ENCODE results near the gene NTNG2. TPM values are rescaled to one million over a fixed set of nuclear protein-coding genes. Genes with fewer than 3 reads are reported as not detected.

NTNG2 gene
- total and polyA plus RNA-seq, 2 donors (not counting 1 experiment from before 2014, with no cell fraction given): 1.3 to 2.1 TPM

DNA sequence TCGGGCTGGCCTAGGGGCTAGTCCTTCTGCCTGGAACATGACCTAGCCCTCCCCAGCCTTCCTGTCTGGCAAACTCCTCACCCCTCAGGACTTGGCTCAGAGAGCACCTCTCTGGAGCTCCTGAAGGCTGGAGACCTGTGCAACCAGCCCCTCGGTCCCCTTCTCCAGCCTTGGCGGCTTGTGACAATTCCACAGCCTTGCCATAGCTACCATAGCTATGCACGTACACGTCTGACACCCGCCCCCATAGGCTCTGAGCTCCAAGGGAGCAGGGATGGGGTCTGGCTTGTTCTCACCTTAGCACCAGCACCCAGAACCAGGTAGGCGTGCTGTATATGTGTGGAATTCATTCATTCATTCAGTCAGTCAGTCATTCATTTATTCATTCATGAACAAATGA, 49.7 kb downstream of the NTNG2 start:
- Histone ChIP-seq H3K27me3 (ENCODE audit: control insufficient read depth, insufficient read depth, low read length) (peaks cover 2% of the 10 kb centered on the region), H3K4me3 (replicated peaks in 1 of 4; ENCODE audit: control extremely low read depth in 1 of 4, insufficient read depth in 1 of 4, low read depth in 3 of 4, low read length in 4 of 4) (no peak overlapping the region), H3K36me3 (ENCODE audit: control insufficient read depth, insufficient read depth, low read length) (no peaks in the 10 kb centered on the region), H3K9me3 (ENCODE audit: control insufficient read depth, insufficient read depth, low read depth, low read length) (no peaks in the 10 kb centered on the region), H3K4me1 (ENCODE audit: control insufficient read depth, extremely low read depth, insufficient read depth, low read length) (peaks cover 2% of the 10 kb centered on the region), H3K4me2 (ENCODE audit: extremely low read depth, insufficient read depth, low read length) (no peak overlapping the region), H3K9ac (ENCODE audit: insufficient read depth, low read length) (no peak overlapping the region), H2AFZ (ENCODE audit: low read length) (no peak overlapping the region), H3K27ac (ENCODE audit: insufficient read depth, low read length) (no peak overlapping the region), H3K79me2 (ENCODE audit: control insufficient read depth, insufficient read depth, low read length) (no peaks in the 10 kb centered on the region), H4K20me1 (ENCODE audit: control insufficient read depth, extremely low read depth, insufficient read depth, low read length) (no peaks in the 10 kb centered on the region)
- no peak for DNase-seq (ENCODE audit: low read depth in 2 of 2)
- TF ChIP-seq EZH2 (IDR thresholded peaks at IDR 0.05; ENCODE audit: low read length, missing control alignments): no peak
- TF ChIP-seq, protein P1, sequence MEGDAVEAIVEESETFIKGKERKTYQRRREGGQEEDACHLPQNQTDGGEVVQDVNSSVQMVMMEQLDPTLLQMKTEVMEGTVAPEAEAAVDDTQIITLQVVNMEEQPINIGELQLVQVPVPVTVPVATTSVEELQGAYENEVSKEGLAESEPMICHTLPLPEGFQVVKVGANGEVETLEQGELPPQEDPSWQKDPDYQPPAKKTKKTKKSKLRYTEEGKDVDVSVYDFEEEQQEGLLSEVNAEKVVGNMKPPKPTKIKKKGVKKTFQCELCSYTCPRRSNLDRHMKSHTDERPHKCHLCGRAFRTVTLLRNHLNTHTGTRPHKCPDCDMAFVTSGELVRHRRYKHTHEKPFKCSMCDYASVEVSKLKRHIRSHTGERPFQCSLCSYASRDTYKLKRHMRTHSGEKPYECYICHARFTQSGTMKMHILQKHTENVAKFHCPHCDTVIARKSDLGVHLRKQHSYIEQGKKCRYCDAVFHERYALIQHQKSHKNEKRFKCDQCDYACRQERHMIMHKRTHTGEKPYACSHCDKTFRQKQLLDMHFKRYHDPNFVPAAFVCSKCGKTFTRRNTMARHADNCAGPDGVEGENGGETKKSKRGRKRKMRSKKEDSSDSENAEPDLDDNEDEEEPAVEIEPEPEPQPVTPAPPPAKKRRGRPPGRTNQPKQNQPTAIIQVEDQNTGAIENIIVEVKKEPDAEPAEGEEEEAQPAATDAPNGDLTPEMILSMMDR (conservative IDR thresholded peaks at IDR 0.05 in 1 of 2, IDR thresholded peaks at IDR 0.05 in 1 of 2; ENCODE audit: low read depth in 1 of 2, low read length in 2 of 2): no peak

DNA sequence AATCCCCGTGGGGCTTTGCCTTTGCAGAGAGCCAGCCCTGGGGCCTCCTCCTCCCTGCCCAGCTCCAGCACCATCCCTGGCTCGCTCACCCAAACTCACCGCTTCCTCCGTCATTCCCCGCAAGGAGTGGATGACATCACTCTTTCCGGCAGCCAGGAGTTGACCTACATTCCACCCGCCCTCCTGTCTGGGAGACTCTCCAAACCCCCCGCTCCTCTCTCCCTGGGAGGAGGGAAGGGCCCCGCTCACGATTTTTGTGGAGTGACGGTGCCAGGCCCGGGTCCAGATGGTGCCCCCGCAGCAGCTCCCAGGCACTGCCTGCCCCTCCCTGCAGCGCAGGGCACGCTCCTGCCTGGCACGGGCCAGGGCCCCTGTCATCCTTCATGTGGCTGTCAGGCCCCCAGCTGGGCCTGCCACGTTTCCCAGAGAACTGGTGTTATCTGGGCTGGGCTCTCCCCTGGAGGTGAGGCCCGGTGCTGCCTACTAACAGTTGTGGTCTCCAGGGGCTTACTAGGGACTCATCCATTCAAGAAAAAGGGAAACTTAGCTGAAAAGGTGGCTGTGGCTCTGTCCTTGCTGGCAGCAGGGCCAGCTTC, 52.3 kb downstream of the NTNG2 start:
- peaks cover 2% of the 10 kb centered on the region for H3K4me1 ChIP-seq (ENCODE audit: control insufficient read depth, extremely low read depth, insufficient read depth, low read length)
- no peaks in the 10 kb centered on the region for H3K9me3 ChIP-seq (ENCODE audit: control insufficient read depth, insufficient read depth, low read depth, low read length)
- H3K36me3 ChIP-seq (ENCODE audit: control insufficient read depth, insufficient read depth, low read length): no peaks in the 10 kb centered on the region
- peak; percentile 61 to 97 for DNase-seq (ENCODE audit: low read depth in 2 of 2)
- no peak overlapping the region for H3K9ac ChIP-seq (ENCODE audit: insufficient read depth, low read length)
- H3K27ac ChIP-seq (ENCODE audit: insufficient read depth, low read length): peak overlapping the region; percentile 20
- no peak overlapping the region for H3K4me3 ChIP-seq (replicated peaks in 1 of 4; ENCODE audit: control extremely low read depth in 1 of 4, insufficient read depth in 1 of 4, low read depth in 3 of 4, low read length in 4 of 4)
- H4K20me1 ChIP-seq (ENCODE audit: control insufficient read depth, extremely low read depth, insufficient read depth, low read length): no peaks in the 10 kb centered on the region
- peak overlapping the region; percentile 68 for H3K4me2 ChIP-seq (ENCODE audit: extremely low read depth, insufficient read depth, low read length)
- peaks cover 2% of the 10 kb centered on the region for H3K27me3 ChIP-seq (ENCODE audit: control insufficient read depth, insufficient read depth, low read length)
- TF ChIP-seq, protein P1 (conservative IDR thresholded peaks at IDR 0.05 in 1 of 2, IDR thresholded peaks at IDR 0.05 in 1 of 2; ENCODE audit: low read depth in 1 of 2, low read length in 2 of 2): no peak
- no peak for TF ChIP-seq EZH2 (IDR thresholded peaks at IDR 0.05; ENCODE audit: low read length, missing control alignments)
- H3K79me2 ChIP-seq (ENCODE audit: control insufficient read depth, insufficient read depth, low read length): no peaks in the 10 kb centered on the region
- no peak overlapping the region for H2AFZ ChIP-seq (ENCODE audit: low read length)

DNA sequence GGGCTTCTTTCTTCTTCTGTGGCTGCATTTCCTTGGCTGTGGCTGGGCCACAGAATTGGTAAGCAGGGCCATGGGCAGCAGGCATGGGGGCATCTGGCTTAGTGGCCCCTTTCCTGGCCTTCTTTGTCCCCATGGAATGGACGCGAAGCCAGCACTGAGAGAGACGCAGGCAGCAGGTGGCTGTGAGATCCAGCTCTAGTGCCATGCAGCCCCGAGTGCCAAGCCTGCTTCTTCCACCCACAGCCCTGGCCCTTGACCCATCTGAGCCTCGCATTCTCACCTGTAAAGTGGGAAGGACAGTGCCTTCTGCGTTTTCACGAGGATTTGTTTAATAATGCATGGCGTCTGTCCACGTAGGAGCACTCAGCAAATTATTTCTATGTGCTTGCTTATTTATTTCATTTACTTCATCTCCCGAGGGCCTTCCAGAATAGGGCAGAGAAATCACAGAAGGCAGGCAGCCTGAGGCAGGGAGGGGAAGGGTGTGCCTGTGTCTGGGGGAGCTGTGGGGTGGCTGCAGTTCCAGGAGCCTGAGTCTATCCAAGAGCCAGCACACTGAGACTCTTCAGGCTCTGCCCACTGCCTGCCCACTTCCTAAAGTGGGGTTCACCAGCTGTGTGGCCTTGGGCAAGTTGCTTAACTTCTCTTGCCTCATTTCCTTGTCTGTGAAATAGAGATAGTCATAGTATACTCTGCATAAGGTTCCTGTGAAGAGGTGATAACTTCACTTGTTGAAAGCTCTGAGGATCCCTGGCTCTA, 55.2 kb downstream of the NTNG2 start:
- Histone ChIP-seq H2AFZ (ENCODE audit: low read length) (no peak overlapping the region), H3K36me3 (ENCODE audit: control insufficient read depth, insufficient read depth, low read length) (no peaks in the 10 kb centered on the region), H3K4me2 (ENCODE audit: extremely low read depth, insufficient read depth, low read length) (no peak overlapping the region), H4K20me1 (ENCODE audit: control insufficient read depth, extremely low read depth, insufficient read depth, low read length) (no peaks in the 10 kb centered on the region), H3K4me3 (replicated peaks in 1 of 4; ENCODE audit: control extremely low read depth in 1 of 4, insufficient read depth in 1 of 4, low read depth in 3 of 4, low read length in 4 of 4) (no peak overlapping the region), H3K27me3 (ENCODE audit: control insufficient read depth, insufficient read depth, low read length) (peaks cover 4% of the 10 kb centered on the region), H3K4me1 (ENCODE audit: control insufficient read depth, extremely low read depth, insufficient read depth, low read length) (peaks cover 2% of the 10 kb centered on the region), H3K9me3 (ENCODE audit: control insufficient read depth, insufficient read depth, low read depth, low read length) (no peaks in the 10 kb centered on the region), H3K9ac (ENCODE audit: insufficient read depth, low read length) (no peak overlapping the region), H3K27ac (ENCODE audit: insufficient read depth, low read length) (no peak overlapping the region), H3K79me2 (ENCODE audit: control insufficient read depth, insufficient read depth, low read length) (no peaks in the 10 kb centered on the region)
- DNase-seq (ENCODE audit: low read depth in 2 of 2): no peak
- TF ChIP-seq EZH2 (IDR thresholded peaks at IDR 0.05; ENCODE audit: low read length, missing control alignments): no peak
- TF ChIP-seq, protein P1 (conservative IDR thresholded peaks at IDR 0.05 in 1 of 2, IDR thresholded peaks at IDR 0.05 in 1 of 2; ENCODE audit: low read depth in 1 of 2, low read length in 2 of 2): no peak
